Measurements from ENCODE around the gene SLC66A3.

Gene SLC66A3

DNA sequence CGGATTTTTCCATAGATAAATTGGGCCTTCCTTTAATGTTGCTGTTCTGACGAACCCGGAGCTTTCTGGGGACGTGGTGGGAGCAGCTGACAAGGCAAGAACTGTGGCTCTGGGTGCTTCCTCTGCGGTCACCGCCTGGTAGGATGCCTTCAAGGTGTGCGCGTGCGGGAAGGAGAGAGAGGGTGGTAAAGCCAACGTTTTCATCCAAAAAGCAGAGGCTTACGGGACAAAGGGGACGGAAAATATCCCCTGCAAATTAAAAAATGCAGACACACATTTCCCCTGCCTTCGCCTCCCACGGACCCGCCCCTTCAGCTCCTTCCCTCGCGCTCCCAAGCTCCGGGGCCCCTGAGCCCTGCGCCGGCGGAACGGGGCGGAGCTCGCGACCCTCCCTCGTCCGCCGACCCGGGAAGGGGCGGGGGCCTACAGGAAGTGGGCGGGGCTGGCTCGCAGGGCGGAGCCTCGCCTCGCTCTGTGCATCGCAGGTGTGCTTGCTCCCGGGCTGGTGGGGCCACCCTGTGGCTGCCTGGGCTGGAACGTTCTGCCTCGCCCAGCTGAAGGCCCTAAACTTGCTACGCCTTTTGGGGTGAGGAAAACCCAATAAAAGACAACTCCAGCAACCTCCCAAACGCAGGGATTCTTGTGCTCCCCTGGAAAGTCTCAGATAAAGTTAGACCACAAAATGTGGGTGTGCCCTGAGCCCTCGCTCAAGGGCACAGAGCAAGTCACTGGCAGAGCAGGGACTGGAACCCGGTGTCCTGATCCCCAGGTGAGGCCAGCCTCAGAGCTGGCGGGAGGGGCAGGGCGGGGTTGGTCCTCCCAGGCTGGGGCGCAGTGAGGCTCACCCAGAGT is 25.4 kb upstream of the SLC66A3 start:
- no peaks in the 10 kb centered on the region for H3K9me3 Mint-ChIP-seq
- peaks cover 59% of the 10 kb centered on the region for H3K27me3 Mint-ChIP-seq
- intact Hi-C loops (cut with micrococcal nuclease) = loop anchor here (5.0 to 10.0 kb wide), 4 partner anchors 55 to 452 kb away; partner anchors contain the start of gene ROCK2
- H3K27ac Mint-ChIP-seq = no peak overlapping the region
- peaks cover 17% of the 10 kb centered on the region for H3K4me1 Mint-ChIP-seq (ENCODE audit: low read depth)
- no peaks in the 10 kb centered on the region for H3K36me3 Mint-ChIP-seq (ENCODE audit: low read depth)
- peak overlapping the region; percentile 47 for H3K4me3 Mint-ChIP-seq

DNA sequence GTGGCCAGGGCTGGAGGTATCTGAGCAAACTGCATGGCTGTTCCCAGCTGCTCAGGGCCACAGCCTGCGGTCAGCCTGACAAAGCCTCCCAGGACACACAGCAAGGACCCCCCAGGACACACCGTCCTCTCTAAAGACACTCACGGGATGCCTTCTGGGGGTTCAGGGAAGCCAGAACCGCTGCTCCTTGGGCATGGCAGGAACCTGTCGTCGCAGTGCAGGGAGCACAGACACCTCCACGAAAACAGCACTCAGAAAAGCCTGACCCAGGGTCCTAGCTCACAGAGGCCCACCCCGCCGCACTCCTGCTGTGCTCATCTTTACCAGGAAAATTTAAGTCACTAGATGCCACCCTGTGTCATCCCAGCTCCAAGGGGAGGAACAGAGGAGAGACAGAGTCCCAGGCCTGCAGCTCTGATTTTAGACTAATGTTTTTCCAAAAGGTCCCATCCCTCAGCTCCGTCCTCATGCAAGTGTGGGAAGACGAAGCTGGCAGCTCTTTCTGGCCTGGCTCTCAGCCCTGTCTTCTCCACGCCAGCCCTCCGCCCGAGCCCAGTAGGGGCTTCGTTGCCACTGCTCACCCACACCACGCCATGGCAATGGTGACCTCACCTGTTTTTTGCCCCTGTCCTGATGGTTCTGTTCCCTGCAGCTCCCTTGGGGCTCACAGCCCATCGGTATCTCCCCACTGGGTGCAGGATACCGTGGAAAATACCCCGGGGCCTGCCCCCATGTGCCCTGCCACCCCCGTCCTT is 23.9 kb upstream of the SLC66A3 start:
- H3K4me3 Mint-ChIP-seq = no peak overlapping the region
- H3K9me3 Mint-ChIP-seq = no peaks in the 10 kb centered on the region
- H3K27ac Mint-ChIP-seq = no peak overlapping the region
- intact Hi-C loops (cut with micrococcal nuclease) = loop anchor here (5.0 to 10.0 kb wide), 4 partner anchors 53 to 451 kb away; partner anchors contain the start of gene ROCK2
- no peaks in the 10 kb centered on the region for H3K36me3 Mint-ChIP-seq (ENCODE audit: low read depth)
- peaks cover 63% of the 10 kb centered on the region for H3K27me3 Mint-ChIP-seq
- H3K4me1 Mint-ChIP-seq (ENCODE audit: low read depth) = peaks cover 17% of the 10 kb centered on the region

DNA sequence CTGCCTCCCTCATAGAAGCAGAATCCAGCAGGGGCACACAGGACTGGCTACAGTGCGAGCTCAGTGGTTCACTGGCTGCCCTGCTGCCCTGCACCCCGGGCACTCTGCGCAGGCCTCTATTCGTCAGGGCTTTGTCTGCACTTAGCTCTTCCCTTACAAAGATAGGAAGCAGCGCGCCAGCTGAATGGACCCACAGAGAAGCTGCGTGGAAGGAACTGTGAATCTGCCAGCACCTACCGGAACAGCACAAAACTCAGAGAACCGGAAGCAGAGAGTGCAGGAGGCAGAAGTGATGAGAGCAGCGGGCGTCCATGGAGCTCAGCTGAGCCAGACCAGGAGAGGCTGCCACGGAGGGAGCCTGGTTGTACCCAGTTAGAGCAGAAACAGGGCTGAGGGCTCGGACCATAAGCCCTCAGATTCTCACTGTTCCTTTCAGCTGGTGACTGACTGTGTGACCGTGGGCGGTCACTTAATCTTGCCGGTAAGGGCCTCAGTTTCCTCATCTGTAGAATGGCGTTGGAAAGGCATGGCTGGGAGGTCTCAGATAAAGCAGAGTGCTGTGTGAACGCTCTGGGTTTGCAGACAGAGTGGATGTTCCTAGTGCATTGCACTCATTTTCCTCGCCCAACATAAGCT is 23.1 kb upstream of the SLC66A3 start:
- H3K4me3 Mint-ChIP-seq = no peak overlapping the region
- H3K4me1 Mint-ChIP-seq (ENCODE audit: low read depth) = peaks cover 17% of the 10 kb centered on the region
- intact Hi-C loops (cut with micrococcal nuclease) = loop anchor here (1.0 to 10.0 kb wide), 6 partner anchors 23 to 450 kb away; partner anchors contain the start of genes ROCK2 and SLC66A3
- H3K9me3 Mint-ChIP-seq = no peaks in the 10 kb centered on the region
- H3K36me3 Mint-ChIP-seq (ENCODE audit: low read depth) = no peaks in the 10 kb centered on the region
- peak overlapping the region; percentile 86 for H3K27ac Mint-ChIP-seq
- peaks cover 60% of the 10 kb centered on the region for H3K27me3 Mint-ChIP-seq

- Mint-ChIP-seq H3K9me3 (no peaks in the 10 kb centered on the region), H3K4me1 (ENCODE audit: low read depth) (peaks cover 17% of the 10 kb centered on the region), H3K27me3 (peaks cover 52% of the 10 kb centered on the region), H3K36me3 (ENCODE audit: low read depth) (no peaks in the 10 kb centered on the region), H3K27ac (peak overlapping the region; percentile 86), H3K4me3 (peak overlapping the region; percentile 95)
- intact Hi-C loops (cut with micrococcal nuclease) = loop anchor here (2.0 to 10.0 kb wide), 5 partner anchors 21 to 449 kb away; partner anchors contain the start of genes ROCK2 and SLC66A3
Measured at GRCh38 chr2:11133238-11133935, 21.9 kb upstream of the SLC66A3 start.

- intact Hi-C loops (cut with micrococcal nuclease) = loop anchor here (2.0 to 10.0 kb wide), 5 partner anchors 21 to 448 kb away; partner anchors contain the start of genes ROCK2 and SLC66A3
- H3K4me3 Mint-ChIP-seq = no peak overlapping the region
- peaks cover 49% of the 10 kb centered on the region for H3K27me3 Mint-ChIP-seq
- no peaks in the 10 kb centered on the region for H3K9me3 Mint-ChIP-seq
- peaks cover 17% of the 10 kb centered on the region for H3K4me1 Mint-ChIP-seq (ENCODE audit: low read depth)
- no peak overlapping the region for H3K27ac Mint-ChIP-seq
- no peaks in the 10 kb centered on the region for H3K36me3 Mint-ChIP-seq (ENCODE audit: low read depth)
Measured at GRCh38 chr2:11133936-11134320, 21.3 kb upstream of the SLC66A3 start.

GRCh38 chr2:11134349-11134748 is 20.9 kb upstream of the SLC66A3 start:
- Mint-ChIP-seq H3K27ac (no peak overlapping the region), H3K9me3 (no peaks in the 10 kb centered on the region), H3K27me3 (peaks cover 48% of the 10 kb centered on the region), H3K36me3 (ENCODE audit: low read depth) (no peaks in the 10 kb centered on the region), H3K4me1 (ENCODE audit: low read depth) (peaks cover 17% of the 10 kb centered on the region), H3K4me3 (no peak overlapping the region)
- intact Hi-C loops (cut with micrococcal nuclease) = loop anchor here (5.0 to 10.0 kb wide), 4 partner anchors 50 to 448 kb away; partner anchors contain the start of gene ROCK2

DNA sequence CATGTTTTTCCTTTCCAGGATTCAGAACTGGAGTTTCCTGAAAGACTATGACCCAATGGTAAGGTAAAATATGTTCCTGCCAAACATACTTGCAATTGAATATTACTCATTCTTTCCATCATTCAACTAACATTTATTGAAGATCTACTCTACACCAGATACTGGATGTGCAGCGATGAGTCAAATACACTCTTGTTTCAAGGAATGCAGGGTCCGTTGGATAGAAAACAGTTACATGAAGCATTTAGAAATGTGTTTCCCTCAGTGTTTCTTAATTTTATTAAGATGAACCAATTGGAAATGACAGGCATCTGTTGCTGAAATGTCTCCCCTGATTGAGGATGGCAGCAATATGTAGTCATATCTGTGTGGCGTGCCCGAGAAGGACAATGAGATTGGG is 14.8 kb upstream of the SLC66A3 start:
- Mint-ChIP-seq H3K4me3 (no peak overlapping the region), H3K27ac (no peak overlapping the region), H3K9me3 (peaks cover 3% of the 10 kb centered on the region), H3K27me3 (peaks cover 37% of the 10 kb centered on the region), H3K36me3 (ENCODE audit: low read depth) (no peaks in the 10 kb centered on the region), H3K4me1 (ENCODE audit: low read depth) (peaks cover 19% of the 10 kb centered on the region)
- intact Hi-C loops (cut with micrococcal nuclease) = no loop called here

- intact Hi-C loops (cut with micrococcal nuclease) = no loop called here
- Mint-ChIP-seq H3K27me3 (peaks cover 35% of the 10 kb centered on the region), H3K4me1 (ENCODE audit: low read depth) (peaks cover 23% of the 10 kb centered on the region), H3K4me3 (no peak overlapping the region), H3K9me3 (peaks cover 7% of the 10 kb centered on the region), H3K27ac (no peak overlapping the region), H3K36me3 (ENCODE audit: low read depth) (no peaks in the 10 kb centered on the region)
Measured at GRCh38 chr2:11141319-11141718, 13.9 kb upstream of the SLC66A3 start.

- Mint-ChIP-seq H3K4me1 (ENCODE audit: low read depth) (peaks cover 23% of the 10 kb centered on the region), H3K9me3 (peaks cover 7% of the 10 kb centered on the region), H3K27me3 (peaks cover 32% of the 10 kb centered on the region), H3K4me3 (no peak overlapping the region), H3K27ac (no peak overlapping the region), H3K36me3 (ENCODE audit: low read depth) (no peaks in the 10 kb centered on the region)
- intact Hi-C loops (cut with micrococcal nuclease) = no loop called here
Measured at GRCh38 chr2:11142330-11142729, 12.9 kb upstream of the SLC66A3 start.

- peaks cover 29% of the 10 kb centered on the region for H3K4me1 Mint-ChIP-seq (ENCODE audit: low read depth)
- intact Hi-C loops (cut with micrococcal nuclease) = no loop called here
- H3K9me3 Mint-ChIP-seq = peaks cover 7% of the 10 kb centered on the region
- no peak overlapping the region for H3K4me3 Mint-ChIP-seq
- no peak overlapping the region for H3K27ac Mint-ChIP-seq
- peaks cover 31% of the 10 kb centered on the region for H3K27me3 Mint-ChIP-seq
- H3K36me3 Mint-ChIP-seq (ENCODE audit: low read depth) = no peaks in the 10 kb centered on the region
Measured at GRCh38 chr2:11142987-11143386, 12.3 kb upstream of the SLC66A3 start.

GRCh38 chr2:11144077-11144737 is 11.1 kb upstream of the SLC66A3 start:
- Mint-ChIP-seq H3K27ac (no peak overlapping the region), H3K9me3 (peaks cover 7% of the 10 kb centered on the region), H3K4me1 (ENCODE audit: low read depth) (peaks cover 30% of the 10 kb centered on the region), H3K36me3 (ENCODE audit: low read depth) (no peaks in the 10 kb centered on the region), H3K27me3 (peaks cover 31% of the 10 kb centered on the region), H3K4me3 (no peak overlapping the region)
- intact Hi-C loops (cut with micrococcal nuclease) = no loop called here

DNA sequence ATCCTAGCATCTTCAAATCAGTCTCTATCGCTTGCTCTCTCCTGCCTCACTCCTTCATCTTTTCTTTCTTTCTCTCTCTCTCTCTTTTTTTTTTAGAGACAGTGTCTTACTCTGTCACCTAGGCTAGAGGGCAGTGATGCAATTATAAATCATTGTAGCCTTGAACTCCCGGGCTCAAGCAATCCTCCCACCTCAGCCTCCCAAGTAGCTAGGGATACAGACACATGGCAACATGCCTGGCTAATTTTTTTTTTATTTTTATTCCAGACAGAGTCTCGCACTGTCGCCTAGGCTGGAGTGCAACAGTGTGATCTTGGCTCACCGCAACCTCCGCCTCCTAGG is 10.6 kb upstream of the SLC66A3 start:
- peaks cover 7% of the 10 kb centered on the region for H3K9me3 Mint-ChIP-seq
- intact Hi-C loops (cut with micrococcal nuclease) = no loop called here
- peaks cover 30% of the 10 kb centered on the region for H3K4me1 Mint-ChIP-seq (ENCODE audit: low read depth)
- peak overlapping the region; percentile 76 for H3K27ac Mint-ChIP-seq
- no peaks in the 10 kb centered on the region for H3K36me3 Mint-ChIP-seq (ENCODE audit: low read depth)
- no peak overlapping the region for H3K4me3 Mint-ChIP-seq
- H3K27me3 Mint-ChIP-seq = peaks cover 31% of the 10 kb centered on the region

GRCh38 chr2:11145350-11145749 is 9.9 kb upstream of the SLC66A3 start:
- peaks cover 30% of the 10 kb centered on the region for H3K4me1 Mint-ChIP-seq (ENCODE audit: low read depth)
- peaks cover 7% of the 10 kb centered on the region for H3K9me3 Mint-ChIP-seq
- H3K4me3 Mint-ChIP-seq = no peak overlapping the region
- H3K27me3 Mint-ChIP-seq = peaks cover 31% of the 10 kb centered on the region
- intact Hi-C loops (cut with micrococcal nuclease) = no loop called here
- no peaks in the 10 kb centered on the region for H3K36me3 Mint-ChIP-seq (ENCODE audit: low read depth)
- H3K27ac Mint-ChIP-seq = peak overlapping the region; percentile 76
